HEK293 (cell line): Measurements from ENCODE around the gene CDCA7.

ENCODE experiments used
- GLI4 ChIP-seq: fragments of 450-650 bp; formaldehyde crosslinking; IDR thresholded peaks from 2 replicates; pipeline ENCODE4 v1.5.1; 2016; ENCODE audit warnings: missing biosample characterization, missing genetic modification characterization
- HOXC10 ChIP-seq: sonication (generic); formaldehyde crosslinking; IDR thresholded peaks from 2 replicates; pipeline ENCODE4 v1.8.1; 2023; ENCODE audit warnings: mild to moderate bottlenecking, missing genetic modification reagents
- HOXD13 ChIP-seq: sonication (generic); formaldehyde crosslinking; IDR thresholded peaks from 2 replicates; pipeline ENCODE4 v1.8.0; 2022; ENCODE audit warnings: missing genetic modification reagents, borderline replicate concordance
- ZBTB1 ChIP-seq: fragments of 450-650 bp; formaldehyde crosslinking; IDR thresholded peaks from 2 replicates; pipeline ENCODE4 v1.5.1; 2016; ENCODE audit warnings: missing biosample characterization, missing genetic modification characterization
- ZEB2 ChIP-seq: fragments of 450-650 bp; formaldehyde crosslinking; IDR thresholded peaks from 2 replicates; pipeline ENCODE4 v1.5.1; 2016; ENCODE audit warnings: missing biosample characterization, missing genetic modification characterization
- ZFHX2 ChIP-seq: fragments of 450-650 bp; formaldehyde crosslinking; conservative IDR thresholded peaks from 2 replicates; pipeline ENCODE4 v1.5.1; 2016; ENCODE audit warnings: missing biosample characterization, missing genetic modification characterization
- ZFP37 ChIP-seq: fragments of 450-650 bp; formaldehyde crosslinking; IDR thresholded peaks from 2 replicates; pipeline ENCODE4 v1.5.1; 2016; ENCODE audit warnings: missing biosample characterization, missing genetic modification characterization
- ZFP41 ChIP-seq: fragments of 450-650 bp; formaldehyde crosslinking; IDR thresholded peaks from 2 replicates; pipeline ENCODE4 v1.5.1; 2016; ENCODE audit warnings: missing biosample characterization, missing genetic modification characterization, borderline replicate concordance
- ZNF10 ChIP-seq: fragments of 450-650 bp; formaldehyde crosslinking; IDR thresholded peaks from 2 replicates; pipeline ENCODE4 v1.5.1; 2017; ENCODE audit warnings: missing biosample characterization, missing genetic modification characterization
- ZNF132 ChIP-seq: fragments of 450-650 bp; formaldehyde crosslinking; IDR thresholded peaks from 2 replicates; pipeline ENCODE4 v1.5.1; 2017; ENCODE audit warnings: missing biosample characterization, missing genetic modification characterization, borderline replicate concordance
- ZNF146 ChIP-seq: fragments of 450-650 bp; formaldehyde crosslinking; IDR thresholded peaks from 2 replicates; pipeline ENCODE4 v1.5.1; 2016; ENCODE audit warnings: missing biosample characterization, missing genetic modification characterization
- ZNF155 ChIP-seq: fragments of 450-650 bp; formaldehyde crosslinking; IDR thresholded peaks from 2 replicates; pipeline ENCODE4 v1.5.1; 2016; ENCODE audit warnings: missing biosample characterization, missing genetic modification characterization
- ZNF175 ChIP-seq: fragments of 450-650 bp; formaldehyde crosslinking; IDR thresholded peaks from 2 replicates; pipeline ENCODE4 v1.5.1; 2016; ENCODE audit warnings: missing biosample characterization, missing genetic modification characterization
- ZNF19 ChIP-seq: fragments of 450-650 bp; formaldehyde crosslinking; IDR thresholded peaks from 2 replicates; pipeline ENCODE4; 2016; ENCODE audit warnings: missing biosample characterization, missing genetic modification characterization, low read depth
- ZNF248 ChIP-seq: fragments of 450-650 bp; formaldehyde crosslinking; IDR thresholded peaks from 2 replicates; pipeline ENCODE4 v1.5.1; 2017; ENCODE audit warnings: missing biosample characterization, missing genetic modification characterization
- ZNF324 ChIP-seq: fragments of 450-650 bp; formaldehyde crosslinking; IDR thresholded peaks from 2 replicates; pipeline ENCODE4 v1.5.1; 2016; ENCODE audit warnings: missing biosample characterization, missing genetic modification characterization
- ZNF341 ChIP-seq: fragments of 450-650 bp; formaldehyde crosslinking; IDR thresholded peaks from 2 replicates; pipeline ENCODE4; 2016; ENCODE audit warnings: low read depth, missing biosample characterization, missing genetic modification characterization
- ZNF354C ChIP-seq: fragments of 450-650 bp; formaldehyde crosslinking; IDR thresholded peaks from 2 replicates; pipeline ENCODE4 v1.5.1; 2016; ENCODE audit warnings: missing biosample characterization, missing genetic modification characterization, low read depth, borderline replicate concordance
- ZNF423 ChIP-seq: fragments of 450-650 bp; formaldehyde crosslinking; IDR thresholded peaks from 2 replicates; pipeline ENCODE4 v1.5.1; 2016; ENCODE audit warnings: missing biosample characterization, missing genetic modification characterization
- ZNF48 ChIP-seq: fragments of 450-650 bp; formaldehyde crosslinking; IDR thresholded peaks from 2 replicates; pipeline ENCODE4 v1.5.1; 2016; ENCODE audit warnings: missing biosample characterization, missing genetic modification characterization
- ZNF549 ChIP-seq: fragments of 450-650 bp; IDR thresholded peaks from 2 replicates; pipeline ENCODE4 v1.5.1; 2018; ENCODE audit warnings: missing biosample characterization, missing genetic modification characterization, mild to moderate bottlenecking, inconsistent platforms, moderate library complexity
- ZNF558 ChIP-seq: fragments of 450-650 bp; formaldehyde crosslinking; IDR thresholded peaks from 2 replicates; pipeline ENCODE4 v1.5.1; 2016; ENCODE audit warnings: missing biosample characterization, missing genetic modification characterization
- ZNF629 ChIP-seq: fragments of 450-650 bp; formaldehyde crosslinking; IDR thresholded peaks from 2 replicates; pipeline ENCODE4 v1.5.1; 2017; ENCODE audit warnings: missing biosample characterization, missing genetic modification characterization
- ZNF76 ChIP-seq: fragments of 450-650 bp; formaldehyde crosslinking; IDR thresholded peaks from 2 replicates; pipeline ENCODE4; 2016; ENCODE audit warnings: low read depth, missing biosample characterization, missing genetic modification characterization, borderline replicate concordance
- ZNF777 ChIP-seq: fragments of 450-650 bp; formaldehyde crosslinking; IDR thresholded peaks from 2 replicates; pipeline ENCODE4 v1.5.1; 2017; ENCODE audit warnings: missing biosample characterization, missing genetic modification characterization, borderline replicate concordance
- ZXDB ChIP-seq: fragments of 450-650 bp; formaldehyde crosslinking; IDR thresholded peaks from 2 replicates; pipeline ENCODE4 v1.5.1; 2016; ENCODE audit warnings: missing biosample characterization, missing genetic modification characterization
- TF ChIP-seq, protein P1 (sequence below): fragments of 450-650 bp; formaldehyde crosslinking; IDR thresholded peaks from 2 replicates; pipeline ENCODE4 v1.5.1; 2016; ENCODE audit warnings: missing biosample characterization, missing genetic modification characterization
- TF ChIP-seq, protein P2 (sequence below): IDR thresholded peaks from 2 replicates; pipeline ENCODE4 v1.6.1; 2011; ENCODE audit warnings: mild to moderate bottlenecking, low read depth, low read length, borderline replicate concordance
- TF ChIP-seq, protein P3 (sequence below): fragments of 450-650 bp; formaldehyde crosslinking; IDR thresholded peaks from 2 replicates; pipeline ENCODE4 v1.5.1; 2016; ENCODE audit warnings: missing biosample characterization, missing genetic modification characterization

Gene CDCA7

DNA sequence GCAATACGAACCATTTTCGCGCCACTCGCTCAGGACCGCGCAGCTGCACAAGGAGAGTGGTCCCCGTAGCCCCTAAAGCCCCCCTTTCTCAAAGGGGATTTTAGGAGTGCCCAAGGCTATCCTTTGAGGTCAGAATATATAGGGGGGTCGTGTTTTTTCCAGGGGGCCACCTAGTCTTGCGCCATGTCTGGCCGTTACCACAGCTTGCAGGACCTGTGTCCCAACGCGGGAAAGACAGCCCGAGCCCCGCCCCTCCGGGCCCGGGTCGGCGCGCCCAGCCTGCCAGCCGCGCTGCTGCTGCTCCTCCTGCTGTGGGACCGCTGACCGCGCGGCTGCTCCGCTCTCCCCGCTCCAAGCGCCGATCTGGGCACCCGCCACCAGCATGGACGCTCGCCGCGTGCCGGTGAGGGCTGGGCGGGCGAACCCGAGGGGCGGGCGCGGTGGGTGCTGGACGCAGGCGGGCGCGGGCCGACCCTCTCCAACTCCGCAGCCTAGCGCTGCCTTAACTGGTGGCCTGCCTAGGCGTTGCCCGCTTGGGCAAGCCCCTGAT, at the start of gene CDCA7 (continued):
- TF ChIP-seq ZNF155 (tag by site-specific recombination) (no peak), ZNF354C (tag by site-specific recombination) (no peak), ZNF19 (tag by site-specific recombination) (no peak), ZBTB1 (no peak), GLI4 (tag by site-specific recombination) (no peak), ZNF132 (tag by site-specific recombination) (no peak), ZNF48 (no peak), HOXC10 (CRISPR knock-in tag) (peak; percentile 93; the same call in 1 of the 2 replicates), ZNF324 (tag by site-specific recombination) (peak; percentile 91), ZNF423 (no peak), ZXDB (tag by site-specific recombination) (peak; percentile 93), ZNF341 (tag by site-specific recombination) (peak; percentile 79), ZFP37 (no peak), HOXD13 (peak; percentile 91), ZNF777 (tag by site-specific recombination) (no peak), ZNF558 (peak; percentile 45; the same call in 1 of the 2 replicates), ZNF629 (tag by site-specific recombination) (peak; percentile 65), ZNF549 (tag by site-specific recombination) (no peak), ZNF76 (tag by site-specific recombination) (peak; percentile 82), ZNF10 (tag by site-specific recombination) (no peak), ZNF248 (no peak), ZFHX2 (no peak), ZFP41 (tag by site-specific recombination) (no peak), ZNF175 (tag by site-specific recombination) (no peak), ZEB2 (peak; percentile 89), ZNF146 (tag by site-specific recombination) (no peak)
- TF ChIP-seq, protein P1, sequence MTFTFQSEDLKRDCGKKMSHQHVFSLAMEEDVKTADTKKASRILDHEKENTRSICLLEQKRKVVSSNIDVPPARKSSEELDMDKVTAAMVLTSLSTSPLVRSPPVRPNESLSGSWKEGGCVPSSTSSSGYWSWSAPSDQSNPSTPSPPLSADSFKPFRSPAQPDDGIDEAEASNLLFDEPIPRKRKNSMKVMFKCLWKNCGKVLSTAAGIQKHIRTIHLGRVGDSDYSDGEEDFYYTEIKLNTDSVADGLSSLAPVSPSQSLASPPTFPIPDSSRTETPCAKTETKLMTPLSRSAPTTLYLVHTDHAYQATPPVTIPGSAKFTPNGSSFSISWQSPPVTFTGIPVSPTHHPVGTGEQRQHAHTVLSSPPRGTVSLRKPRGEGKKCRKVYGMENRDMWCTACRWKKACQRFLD (tag by site-specific recombination): no peak
- TF ChIP-seq, protein P2, sequence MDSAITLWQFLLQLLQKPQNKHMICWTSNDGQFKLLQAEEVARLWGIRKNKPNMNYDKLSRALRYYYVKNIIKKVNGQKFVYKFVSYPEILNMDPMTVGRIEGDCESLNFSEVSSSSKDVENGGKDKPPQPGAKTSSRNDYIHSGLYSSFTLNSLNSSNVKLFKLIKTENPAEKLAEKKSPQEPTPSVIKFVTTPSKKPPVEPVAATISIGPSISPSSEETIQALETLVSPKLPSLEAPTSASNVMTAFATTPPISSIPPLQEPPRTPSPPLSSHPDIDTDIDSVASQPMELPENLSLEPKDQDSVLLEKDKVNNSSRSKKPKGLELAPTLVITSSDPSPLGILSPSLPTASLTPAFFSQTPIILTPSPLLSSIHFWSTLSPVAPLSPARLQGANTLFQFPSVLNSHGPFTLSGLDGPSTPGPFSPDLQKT: no peak
- TF ChIP-seq, protein P3, sequence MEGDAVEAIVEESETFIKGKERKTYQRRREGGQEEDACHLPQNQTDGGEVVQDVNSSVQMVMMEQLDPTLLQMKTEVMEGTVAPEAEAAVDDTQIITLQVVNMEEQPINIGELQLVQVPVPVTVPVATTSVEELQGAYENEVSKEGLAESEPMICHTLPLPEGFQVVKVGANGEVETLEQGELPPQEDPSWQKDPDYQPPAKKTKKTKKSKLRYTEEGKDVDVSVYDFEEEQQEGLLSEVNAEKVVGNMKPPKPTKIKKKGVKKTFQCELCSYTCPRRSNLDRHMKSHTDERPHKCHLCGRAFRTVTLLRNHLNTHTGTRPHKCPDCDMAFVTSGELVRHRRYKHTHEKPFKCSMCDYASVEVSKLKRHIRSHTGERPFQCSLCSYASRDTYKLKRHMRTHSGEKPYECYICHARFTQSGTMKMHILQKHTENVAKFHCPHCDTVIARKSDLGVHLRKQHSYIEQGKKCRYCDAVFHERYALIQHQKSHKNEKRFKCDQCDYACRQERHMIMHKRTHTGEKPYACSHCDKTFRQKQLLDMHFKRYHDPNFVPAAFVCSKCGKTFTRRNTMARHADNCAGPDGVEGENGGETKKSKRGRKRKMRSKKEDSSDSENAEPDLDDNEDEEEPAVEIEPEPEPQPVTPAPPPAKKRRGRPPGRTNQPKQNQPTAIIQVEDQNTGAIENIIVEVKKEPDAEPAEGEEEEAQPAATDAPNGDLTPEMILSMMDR (tag by site-specific recombination): no peak
